ENCODE data around the gene AKAP3. TPM values are rescaled to one million over a fixed set of nuclear protein-coding genes. Genes with fewer than 3 reads are reported as not detected.

Gene AKAP3
- polyA plus RNA-seq (0.72 to 0.95 TPM (median 0.88 TPM) in 3 replicates), polyA minus RNA-seq (0.86 to 1.4 TPM (median 1.0 TPM) in 3 replicates)
- polyA plus RNA-seq (2011; ENCODE audit: low read depth): 0.45 TPM
- 1.1 and 1.4 TPM in 2 replicates for polyA plus RNA-seq (2011; cell fraction: cytosol; rRNA removed)
- polyA plus RNA-seq (2011; cell fraction: nucleus; rRNA removed): 1.7 and 2.5 TPM in 2 replicates
- polyA plus RNA-seq (2012; ENCODE audit: low replicate concordance): 0.52 and 0.76 TPM in 2 replicates
- 0.77 TPM for polyA minus RNA-seq (2011; cell fraction: cytosol; rRNA and poly(A)+ RNA removed)
- polyA minus RNA-seq (2011; cell fraction: nucleus; rRNA and poly(A)+ RNA removed): 0.47 and 0.74 TPM in 2 replicates

GRCh38 chr12:4648501-4649357, at the start of gene AKAP3, which contains the start of gene NDUFA9:
Gene AKAP3 (minus strand): TSS chr12:4649051. CDS start chr12:4638196, 10,855 bp downstream.
Gene NDUFA9 (plus strand): TSS chr12:4649114. CDS start chr12:4649127, 13 bp downstream.
- peaks cover 49% of the 10 kb centered on the region for H3K79me2 ChIP-seq (ENCODE audit: control insufficient read depth, insufficient read depth, low read length)
- no peaks in the 10 kb centered on the region for H3K9me3 ChIP-seq (ENCODE audit: control insufficient read depth, low read depth, low read length)
- dilution Hi-C loops (cut with MboI; ENCODE audit: extremely low pct_ligation_motif_present, low sequenced_read_pairs): no loop called here
- peak within 1 kb of the TSS; percentile 100 for H2AFZ ChIP-seq (ENCODE audit: control insufficient read depth, low read length)
- no peaks in the 10 kb centered on the region for H3K36me3 ChIP-seq (ENCODE audit: control insufficient read depth in 2 of 2, extremely low read depth in 1 of 2, insufficient read depth in 2 of 2, low read length in 2 of 2)
- peak within 1 kb of the TSS; percentile 97 for H3K4me2 ChIP-seq (ENCODE audit: control insufficient read depth, extremely low read depth, insufficient read depth, low read depth, low read length)
- no peaks in the 10 kb centered on the region for H4K20me1 ChIP-seq (ENCODE audit: control insufficient read depth, extremely low read depth, insufficient read depth, low read length)
- H3K27ac ChIP-seq (ENCODE audit: control insufficient read depth, insufficient read depth, low read length): peak within 1 kb of the TSS; percentile 98
- H3K9ac ChIP-seq (ENCODE audit: control insufficient read depth, extremely low read depth, insufficient read depth, low read length): peak within 1 kb of the TSS; percentile 95
- peaks cover 16% of the 10 kb centered on the region for H3K4me1 ChIP-seq (ENCODE audit: control insufficient read depth, extremely low read depth, insufficient read depth, low read length)
- DNase-seq (ENCODE audit: low read depth, low spot score): peak; percentile 28
- TF ChIP-seq CTCF (optimal IDR thresholded peaks at IDR 0.05 in 1 of 3, IDR thresholded peaks at IDR 0.05 in 1 of 3, conservative IDR thresholded peaks at IDR 0.05 in 1 of 3; ENCODE audit: extremely low read depth in 1 of 3, insufficient read depth in 2 of 3, low read length in 3 of 3) (no peak), EZH2 (IDR thresholded peaks at IDR 0.05; ENCODE audit: low read length) (no peak)
- H3K4me3 ChIP-seq (ENCODE audit: control insufficient read depth in 2 of 3, extremely low read depth in 1 of 3, insufficient read depth in 2 of 3, low read depth in 1 of 3, low read length in 3 of 3): peak within 1 kb of the TSS; percentile 74 to 93 (median 92)
- no peaks in the 10 kb centered on the region for H3K27me3 ChIP-seq (ENCODE audit: control insufficient read depth, extremely low read depth, insufficient read depth, low read length)
- peak; percentile 81 for FAIRE-seq
- no peaks in the 10 kb centered on the region for H3K9me1 ChIP-seq (ENCODE audit: control insufficient read depth, extremely low read depth, insufficient read depth, low read length)

- dilution Hi-C loops (cut with MboI; ENCODE audit: extremely low pct_ligation_motif_present, low sequenced_read_pairs): no loop called here
- peaks cover 2 to 5% of the 10 kb centered on the region in 2 experiments for H3K36me3 ChIP-seq (ENCODE audit: control insufficient read depth in 2 of 2, extremely low read depth in 1 of 2, insufficient read depth in 2 of 2, low read length in 2 of 2)
Measured at GRCh38 chr12:4690760-4691159, 41.9 kb upstream of the AKAP3 start.

More at GRCh38 chr12:4690760-4691159, 41.9 kb upstream of the AKAP3 start:
- no peaks in the 10 kb centered on the region for H3K4me1 ChIP-seq (ENCODE audit: control insufficient read depth, extremely low read depth, insufficient read depth, low read length)
- H3K9ac ChIP-seq (ENCODE audit: control insufficient read depth, extremely low read depth, insufficient read depth, low read length): no peak overlapping the region
- H3K4me2 ChIP-seq (ENCODE audit: control insufficient read depth, extremely low read depth, insufficient read depth, low read depth, low read length): no peak overlapping the region
- no peaks in the 10 kb centered on the region for H3K27me3 ChIP-seq (ENCODE audit: control insufficient read depth, extremely low read depth, insufficient read depth, low read length)
- H4K20me1 ChIP-seq (ENCODE audit: control insufficient read depth, extremely low read depth, insufficient read depth, low read length): no peaks in the 10 kb centered on the region
- H3K27ac ChIP-seq (ENCODE audit: control insufficient read depth, insufficient read depth, low read length): no peak overlapping the region
- H3K4me3 ChIP-seq (ENCODE audit: control insufficient read depth in 2 of 3, extremely low read depth in 1 of 3, insufficient read depth in 2 of 3, low read depth in 1 of 3, low read length in 3 of 3): no peak overlapping the region
- DNase-seq (ENCODE audit: low read depth, low spot score) (no peak), FAIRE-seq (no peak)
- no peak for TF ChIP-seq CTCF (optimal IDR thresholded peaks at IDR 0.05 in 1 of 3, IDR thresholded peaks at IDR 0.05 in 1 of 3, conservative IDR thresholded peaks at IDR 0.05 in 1 of 3; ENCODE audit: extremely low read depth in 1 of 3, insufficient read depth in 2 of 3, low read length in 3 of 3)
- TF ChIP-seq EZH2 (IDR thresholded peaks at IDR 0.05; ENCODE audit: low read length): no peak
- no peak overlapping the region for H2AFZ ChIP-seq (ENCODE audit: control insufficient read depth, low read length)
- H3K9me1 ChIP-seq (ENCODE audit: control insufficient read depth, extremely low read depth, insufficient read depth, low read length): no peaks in the 10 kb centered on the region
- no peaks in the 10 kb centered on the region for H3K79me2 ChIP-seq (ENCODE audit: control insufficient read depth, insufficient read depth, low read length)
- H3K9me3 ChIP-seq (ENCODE audit: control insufficient read depth, low read depth, low read length): no peaks in the 10 kb centered on the region

Measured in keratinocyte (primary cell).